22Rv1 (cell line): ENCODE measurements around the gene DYRK1A.

ENCODE experiments used
- CTCF ChIP-seq: fragments of 450-650 bp; IDR thresholded peaks from 2 replicates; pipeline ENCODE4 v1.5.1; 2017; ENCODE audit warnings: mild to moderate bottlenecking
- ZFX ChIP-seq: fragments of 450-650 bp; IDR thresholded peaks from 2 replicates; pipeline ENCODE4 v1.6.1; 2017; ENCODE audit warnings: antibody characterized with exemption, borderline replicate concordance

- TF ChIP-seq CTCF (no peak), ZFX (no peak)
Observed at GRCh38 chr21:37550157-37550556, 183.6 kb downstream of the DYRK1A start.
